Measurements from ENCODE around the gene PCDHB1.

The PCDHB1 gene

GRCh38 chr5:141003031-141003430, 48.1 kb upstream of the PCDHB1 start:
- no peak for TF ChIP-seq CTCF (IDR thresholded peaks at IDR 0.05; ENCODE audit: poor library complexity, severe bottlenecking)
- Histone ChIP-seq H3K36me3 (ENCODE audit: low read depth) (no peaks in the 10 kb centered on the region), H3K27ac (ENCODE audit: poor library complexity, severe bottlenecking) (peak overlapping the region; percentile 97), H3K4me3 (ENCODE audit: severe bottlenecking) (no peak overlapping the region), H3K27me3 (ENCODE audit: insufficient read depth, poor library complexity, severe bottlenecking) (no peaks in the 10 kb centered on the region), H3K4me1 (ENCODE audit: insufficient read depth, poor library complexity, severe bottlenecking) (peaks cover 37% of the 10 kb centered on the region), H3K9me3 (ENCODE audit: severe bottlenecking) (no peaks in the 10 kb centered on the region)
- no peak for ATAC-seq (ENCODE audit: low read depth)
- no peak for DNase-seq (ENCODE audit: low spot score)

- H3K36me3 ChIP-seq (ENCODE audit: low read depth) = no peaks in the 10 kb centered on the region
- no peak overlapping the region for H3K4me3 ChIP-seq (ENCODE audit: severe bottlenecking)
- TF ChIP-seq CTCF (IDR thresholded peaks at IDR 0.05; ENCODE audit: poor library complexity, severe bottlenecking) = no peak
- peak; percentile 96 for ATAC-seq (ENCODE audit: low read depth)
- peaks cover 37% of the 10 kb centered on the region for H3K4me1 ChIP-seq (ENCODE audit: insufficient read depth, poor library complexity, severe bottlenecking)
- H3K9me3 ChIP-seq (ENCODE audit: severe bottlenecking) = no peaks in the 10 kb centered on the region
- no peaks in the 10 kb centered on the region for H3K27me3 ChIP-seq (ENCODE audit: insufficient read depth, poor library complexity, severe bottlenecking)
- peak; percentile 98 for DNase-seq (ENCODE audit: low spot score)
- H3K27ac ChIP-seq (ENCODE audit: poor library complexity, severe bottlenecking) = peak overlapping the region; percentile 97
These were observed 47.2 kb upstream of the PCDHB1 start for GRCh38 chr5:141003791-141004611.

DNA sequence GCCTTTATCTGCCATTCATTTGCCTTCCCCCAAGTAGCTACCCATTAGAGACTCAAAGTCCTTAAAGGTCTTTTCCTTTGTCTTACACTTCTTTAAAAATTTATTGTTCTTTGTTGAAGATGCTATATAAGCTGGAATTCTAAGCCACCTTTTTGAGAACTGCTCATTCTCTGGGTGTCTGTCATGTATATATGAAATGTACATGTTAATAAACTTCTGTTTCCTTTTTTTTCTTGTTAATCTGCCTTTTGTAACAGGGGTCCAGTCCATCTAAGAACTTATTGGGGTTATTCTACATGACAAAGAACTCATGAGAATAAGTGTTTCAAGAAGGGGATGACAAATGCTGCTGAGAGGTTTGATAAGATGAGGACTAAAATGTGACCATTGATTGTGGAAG, 43.4 kb upstream of the PCDHB1 start:
- TF ChIP-seq CTCF (IDR thresholded peaks at IDR 0.05; ENCODE audit: poor library complexity, severe bottlenecking) = no peak
- no peak for DNase-seq (ENCODE audit: low spot score)
- H3K9me3 ChIP-seq (ENCODE audit: severe bottlenecking) = no peaks in the 10 kb centered on the region
- H3K4me3 ChIP-seq (ENCODE audit: severe bottlenecking) = no peak overlapping the region
- peaks cover 10% of the 10 kb centered on the region; the same call in 1 of the 2 replicates for H3K36me3 ChIP-seq (ENCODE audit: low read depth)
- H3K27me3 ChIP-seq (ENCODE audit: insufficient read depth, poor library complexity, severe bottlenecking) = no peaks in the 10 kb centered on the region
- H3K4me1 ChIP-seq (ENCODE audit: insufficient read depth, poor library complexity, severe bottlenecking) = peaks cover 21% of the 10 kb centered on the region
- ATAC-seq (ENCODE audit: low read depth) = no peak
- no peak overlapping the region for H3K27ac ChIP-seq (ENCODE audit: poor library complexity, severe bottlenecking)

GRCh38 chr5:141010047-141010793, 41.0 kb upstream of the PCDHB1 start:
- no peak for ATAC-seq (ENCODE audit: low read depth)
- TF ChIP-seq CTCF (IDR thresholded peaks at IDR 0.05; ENCODE audit: poor library complexity, severe bottlenecking) = no peak
- H3K36me3 ChIP-seq (ENCODE audit: low read depth) = peaks cover 10% of the 10 kb centered on the region; the same call in 1 of the 2 replicates
- no peak overlapping the region for H3K4me3 ChIP-seq (ENCODE audit: severe bottlenecking)
- H3K4me1 ChIP-seq (ENCODE audit: insufficient read depth, poor library complexity, severe bottlenecking) = no peaks in the 10 kb centered on the region
- H3K27me3 ChIP-seq (ENCODE audit: insufficient read depth, poor library complexity, severe bottlenecking) = no peaks in the 10 kb centered on the region
- no peak for DNase-seq (ENCODE audit: low spot score)
- no peaks in the 10 kb centered on the region for H3K9me3 ChIP-seq (ENCODE audit: severe bottlenecking)
- H3K27ac ChIP-seq (ENCODE audit: poor library complexity, severe bottlenecking) = no peak overlapping the region
